HG03342 (cell line): Measurements from ENCODE around the gene RGS12.
"Not testable (repeated sequence)": the region's sequence is repeated elsewhere in the genome, so short reads cannot be mapped to it uniquely, and the experiment has no call there.

Source experiments
- ATAC-seq: cut with Tn5 transposase; IDR thresholded peaks from one replicate; pipeline ENCODE4 v1.9.1; 2021; ENCODE audit warnings: mild to moderate bottlenecking, moderate library complexity; ENCODE audit not compliant: unreplicated experiment

The RGS12 gene

GRCh38 chr4:3294401-3295241 is 1.8 kb downstream of the RGS12 start:
- no peak for ATAC-seq

GRCh38 chr4:3295837-3296624 is 3.2 kb downstream of the RGS12 start:
- ATAC-seq: no peak

GRCh38 chr4:3296651-3297050 is 3.8 kb downstream of the RGS12 start:
- ATAC-seq: no peak

GRCh38 chr4:3297066-3297859 is 4.4 kb downstream of the RGS12 start:
- ATAC-seq: no peak

- ATAC-seq: no peak
These were observed 6.5 kb downstream of the RGS12 start for GRCh38 chr4:3299122-3299975.

- ATAC-seq: no peak
These were observed 7.3 kb downstream of the RGS12 start for GRCh38 chr4:3299976-3300671.

GRCh38 chr4:3300882-3301281 is 8.1 kb downstream of the RGS12 start:
- not testable (repeated sequence) for ATAC-seq

GRCh38 chr4:3301450-3302172 is 8.8 kb downstream of the RGS12 start:
- no peak for ATAC-seq

GRCh38 chr4:3302173-3302785 is 9.5 kb downstream of the RGS12 start:
- no peak for ATAC-seq

GRCh38 chr4:3302786-3303564 is 10.2 kb downstream of the RGS12 start:
- ATAC-seq: no peak

- ATAC-seq: no peak
These were observed 10.7 kb downstream of the RGS12 start for GRCh38 chr4:3303565-3303824.

- no peak for ATAC-seq
These were observed 11.3 kb downstream of the RGS12 start for GRCh38 chr4:3303923-3304710.

GRCh38 chr4:3304831-3305609 is 12.2 kb downstream of the RGS12 start:
- no peak for ATAC-seq

- ATAC-seq: no peak
These were observed 13.0 kb downstream of the RGS12 start for GRCh38 chr4:3305610-3306371.

- ATAC-seq: no peak
These were observed 13.6 kb downstream of the RGS12 start for GRCh38 chr4:3306450-3306849.

GRCh38 chr4:3307060-3307459 is 14.2 kb downstream of the RGS12 start:
- no peak for ATAC-seq
